IMR-90 (cell line): ENCODE measurements around the gene SPINDOC. TPM values are rescaled to one million over a fixed set of nuclear protein-coding genes. Genes with fewer than 3 reads are reported as not detected.

Source experiments
- ATAC-seq: fragments of 200-7000 bp; cut with Tn5 transposase; 2 replicates; pipeline ENCODE4 v1.9.1; 2020; ENCODE audit warnings: low read depth, mild to moderate bottlenecking, moderate library complexity
- BruUV-seq: library from RNA; stranded (reverse); fragments of 400-500 nt; replicated peaks from 2 replicates; lab custom pipeline; 2021; lab: Mats Ljungman, UMichigan
- CTCF ChIA-PET: fragments of 300-600 bp; formaldehyde crosslinking; extraction: SDS; loops from one replicate; lab custom pipeline; 2021; ENCODE audit warnings: antibody characterized with exemption; lab: Yijun Ruan, JAX
- POLR2A ChIA-PET: fragments of 300-600 bp; sonication (Branson Sonifier 250); formaldehyde crosslinking; loops from one replicate; lab custom pipeline; 2022; ENCODE audit warnings: antibody characterized with exemption; ENCODE audit not compliant: unreplicated experiment; lab: Charles Lee
- DNase-seq: peaks from one replicate; pipeline ENCODE4 v3.0.0; 2013
- H2AFZ ChIP-seq: replicated peaks from 2 replicates; pipeline ENCODE3; 2013; ENCODE audit warnings: low read length, mild to moderate bottlenecking; ENCODE audit not compliant: poor library complexity
- H2AK5ac ChIP-seq: 2 replicates; pipeline ENCODE4 v1.6.1; 2013; ENCODE audit warnings: low read depth, low read length, inconsistent platforms
- H2AK9ac ChIP-seq: replicated peaks from 2 replicates; pipeline ENCODE3; 2013; ENCODE audit warnings: mild to moderate bottlenecking, low read depth, low read length, moderate library complexity; ENCODE audit not compliant: poor library complexity
- H2BK120ac ChIP-seq: 2 replicates; pipeline ENCODE4 v1.6.1; 2013; ENCODE audit warnings: low read depth, low read length, inconsistent platforms
- H2BK15ac ChIP-seq: 3 replicates; pipeline ENCODE4 v1.6.1; 2013; ENCODE audit warnings: low read depth, low read length, inconsistent platforms
- H2BK20ac ChIP-seq: 2 replicates; pipeline ENCODE4 v1.6.1; 2013; ENCODE audit warnings: low read depth, mild to moderate bottlenecking, inconsistent platforms, low read length, moderate library complexity
- H2BK5ac ChIP-seq: 2 replicates; pipeline ENCODE4 v1.6.1; 2013; ENCODE audit warnings: mild to moderate bottlenecking, low read depth, low read length, inconsistent platforms; ENCODE audit not compliant: poor library complexity, severe bottlenecking
- H3K14ac ChIP-seq: replicated peaks from 2 replicates; pipeline ENCODE4 v1.6.1; 2013; ENCODE audit warnings: low read depth, low read length, inconsistent platforms
- H3K18ac ChIP-seq: 2 replicates; pipeline ENCODE4 v1.6.1; 2013; ENCODE audit warnings: low read depth, low read length, control low read depth
- H3K23ac ChIP-seq: 2 replicates; pipeline ENCODE4 v1.6.1; 2013; ENCODE audit warnings: low read depth, low read length, inconsistent platforms
- H3K27ac ChIP-seq: 2 replicates; pipeline ENCODE4 v1.5.1; 2013; ENCODE audit warnings: mild to moderate bottlenecking, control low read depth, low read length; ENCODE audit not compliant: insufficient read depth
- H3K27me3 ChIP-seq: 2 replicates; pipeline ENCODE4 v1.6.1; 2013; ENCODE audit warnings: low read length; ENCODE audit not compliant: control insufficient read depth, insufficient read depth
- H3K36me3 ChIP-seq: 2 replicates; pipeline ENCODE4 v1.6.1; 2013; ENCODE audit warnings: low read length, mixed read lengths; ENCODE audit not compliant: control insufficient read depth, insufficient read depth
- H3K4ac ChIP-seq: 2 replicates; pipeline ENCODE4 v1.6.1; 2013; ENCODE audit warnings: low read depth, low read length, inconsistent platforms
- H3K4me1 ChIP-seq: 2 replicates; pipeline ENCODE4 v1.6.1; 2013; ENCODE audit warnings: low read length, mixed read lengths; ENCODE audit not compliant: control insufficient read depth, insufficient read depth
- H3K4me2 ChIP-seq: 2 replicates; pipeline ENCODE4 v1.6.1; 2013; ENCODE audit warnings: low read depth, mild to moderate bottlenecking, control low read depth, low read length, moderate library complexity
- H3K4me3 ChIP-seq: 2 replicates; pipeline ENCODE4 v1.5.1; 2013; ENCODE audit warnings: low read depth, mild to moderate bottlenecking, control low read depth, low read length, moderate library complexity; ENCODE audit not compliant: insufficient read depth
- H3K56ac ChIP-seq: 2 replicates; pipeline ENCODE4 v1.6.1; 2013; ENCODE audit warnings: low read length, inconsistent platforms; ENCODE audit not compliant: insufficient read depth; ENCODE audit errors: extremely low read depth
- H3K79me1 ChIP-seq, 2 experiments: 2 replicates each; pipeline ENCODE4 v1.6.1; 2013; ENCODE audit warnings: low read length in 2 of 2, inconsistent platforms in 1 of 2, low read depth in 1 of 2
- H3K9ac ChIP-seq: 2 replicates; pipeline ENCODE4 v1.6.1; 2013; ENCODE audit warnings: low read depth, low read length, control low read depth
- H3K9me1 ChIP-seq: 2 replicates; pipeline ENCODE4 v1.6.1; 2013; ENCODE audit warnings: low read length, inconsistent platforms; ENCODE audit not compliant: insufficient read depth
- H3K9me3 ChIP-seq: 2 replicates; pipeline ENCODE4 v1.6.1; 2013; ENCODE audit warnings: low read length; ENCODE audit not compliant: control insufficient read depth, insufficient read depth
- H4K20me1 ChIP-seq: 2 replicates; pipeline ENCODE4 v1.6.1; 2013; ENCODE audit warnings: low read length, inconsistent platforms; ENCODE audit not compliant: insufficient read depth
- H4K5ac ChIP-seq: 2 replicates; pipeline ENCODE4 v1.6.1; 2013; ENCODE audit warnings: mild to moderate bottlenecking, low read depth, low read length, control low read depth
- H4K8ac ChIP-seq, 2 experiments: 2 replicates each; pipeline ENCODE4 v1.6.1; 2013; ENCODE audit warnings: low read depth in 2 of 2, low read length in 2 of 2, control low read depth in 1 of 2, inconsistent platforms in 1 of 2
- H4K91ac ChIP-seq: 2 replicates; pipeline ENCODE4 v1.6.1; 2013; ENCODE audit warnings: low read depth, low read length, inconsistent platforms; ENCODE audit not compliant: insufficient read depth
- BHLHE40 ChIP-seq: fragments of 150-350 bp; IDR thresholded peaks from 2 replicates; pipeline ENCODE4 v1.6.1; 2016; ENCODE audit warnings: mild to moderate bottlenecking, low read depth, low read length
- CEBPB ChIP-seq: IDR thresholded peaks from 2 replicates; pipeline ENCODE4 v1.6.1; 2012; ENCODE audit warnings: low read depth, low read length, improper control_type of control experiment
- CHD1 ChIP-seq: IDR thresholded peaks from 2 replicates; pipeline ENCODE4 v1.6.1; 2012; ENCODE audit warnings: low read depth, low read length, improper control_type of control experiment
- ELK1 ChIP-seq: fragments of 150-350 bp; IDR thresholded peaks from 2 replicates; pipeline ENCODE4 v1.6.1; 2016; ENCODE audit warnings: low read depth, mild to moderate bottlenecking, low read length, moderate library complexity, borderline replicate concordance
- MAZ ChIP-seq: IDR thresholded peaks from 2 replicates; pipeline ENCODE4 v1.6.1; 2012; ENCODE audit warnings: low read depth, mild to moderate bottlenecking, low read length, improper control_type of control experiment, moderate library complexity, borderline replicate concordance
- POLR2A ChIP-seq: IDR thresholded peaks from 2 replicates; pipeline ENCODE4 v1.6.1; 2012; ENCODE audit warnings: mild to moderate bottlenecking, low read depth, low read length
- RAD21 ChIP-seq: IDR thresholded peaks from 2 replicates; pipeline ENCODE4 v1.6.1; 2012; ENCODE audit warnings: low read length, improper control_type of control experiment
- RCOR1 ChIP-seq: IDR thresholded peaks from 2 replicates; pipeline ENCODE4 v1.6.1; 2012; ENCODE audit warnings: mild to moderate bottlenecking, low read length, improper control_type of control experiment; ENCODE audit not compliant: insufficient replicate concordance
- SMC3 ChIP-seq: fragments of 150-350 bp; IDR thresholded peaks from 2 replicates; pipeline ENCODE4 v1.6.1; 2016; ENCODE audit warnings: low read depth, mild to moderate bottlenecking, antibody characterized with exemption, low read length, moderate library complexity
- USF2 ChIP-seq: fragments of 150-350 bp; IDR thresholded peaks from 2 replicates; pipeline ENCODE4 v1.6.1; 2017; ENCODE audit warnings: mild to moderate bottlenecking, antibody characterized with exemption, low read length, low read depth
- WGBS, 2 experiments: methylation state at CpG; one replicate each; pipeline versions ENCODE4 v1.1.5 to v1.1.7; 2013; ENCODE audit warnings: missing lambda C conversion rate in 2 of 2; ENCODE audit not compliant: insufficient read length in 1 of 2; ENCODE audit errors: extremely low coverage in 2 of 2; 5-methylcytosine and 5-hydroxymethylcytosine counted together
- dilution Hi-C: fragments of 300-500 bp; cut with HindIII; formaldehyde crosslinking; loops from one replicate; pipeline ENCODE4 v1.14.3; 2018; ENCODE audit warnings: low sequenced_read_pairs; ENCODE audit not compliant: unreplicated experiment
- in situ Hi-C: fragments of 300-500 bp; cut with MboI; formaldehyde crosslinking; loops from 3 replicates; pipeline ENCODE4 v1.14.3; 2019; ENCODE audit warnings: low sequenced_read_pairs, inconsistent platforms, mixed read lengths
- intact Hi-C: fragments of 100-400 bp; cut with micrococcal nuclease; formaldehyde crosslinking; loops from 2 replicates; pipeline ENCODE4 v1.10.0; 2022
- polyA plus RNA-seq, 3 experiments: library from polyadenylated mRNA; depleted of rRNA; stranded (reverse); fragments of >200 nt; gene quantifications; 2 replicates each; pipeline ENCODE4 v1.2.3, GENCODE V29; 2012; ENCODE audit warnings: low replicate concordance in 1 of 3
- total RNA-seq: library from RNA; depleted of rRNA; stranded (reverse); fragments of >200 nt; gene quantifications from 2 replicates; pipeline ENCODE4 v1.2.3, GENCODE V29; 2012

SPINDOC gene
- total and polyA plus RNA-seq, 2 of the 4 experiments (the other 2 are of a cell fraction): 10.0 to 29.9 TPM

GRCh38 chr11:63764679-63765647 lies 48.3 kb upstream of the SPINDOC start (continued):
- no peak for TF ChIP-seq SMC3
- TF ChIP-seq RCOR1: no peak

GRCh38 chr11:63765688-63766241 lies 47.5 kb upstream of the SPINDOC start:
- H2BK15ac ChIP-seq: no peak overlapping the region
- in situ Hi-C loops (loop anchor here (10.0 kb wide), 1 partner anchor 179 kb away; no protein-coding TSS in a partner anchor), intact Hi-C loops (no loop called here), dilution Hi-C loops (no loop called here)
- no peak overlapping the region for H3K27ac ChIP-seq
- 96% methylated on average over 8 of the region's 18 CpGs; no CpG with 5 or more reads in 1 of the 2 experiments for whole genome bisulfite sequencing, 2 experiments
- H3K18ac ChIP-seq: no peak overlapping the region
- H3K9me3 ChIP-seq: no peaks in the 10 kb centered on the region
- peak overlapping the region; percentile 53; the same call in 1 of the 2 replicates for H3K23ac ChIP-seq
- no peak overlapping the region for H3K9ac ChIP-seq
- ChIA-PET CTCF (no interaction called here), POLR2A (no interaction called here)
- H4K5ac ChIP-seq: no peak overlapping the region
- TF ChIP-seq MAZ: no peak
- no peak for TF ChIP-seq USF2
- no peak for TF ChIP-seq BHLHE40
- TF ChIP-seq ELK1: no peak
- no peak for TF ChIP-seq CEBPB
- no peak for TF ChIP-seq RAD21
- no peak for TF ChIP-seq RCOR1
- TF ChIP-seq POLR2A: no peak
- TF ChIP-seq SMC3: no peak
- TF ChIP-seq CHD1: no peak
- peaks cover 16 to 47% of the 10 kb centered on the region in 2 experiments for H3K79me1 ChIP-seq
- ATAC-seq: no peak
- H2AFZ ChIP-seq: no peak overlapping the region
- H2BK120ac ChIP-seq: no peak overlapping the region
- peaks cover 9% of the 10 kb centered on the region; the same call in 1 of the 2 replicates for H3K4me1 ChIP-seq
- H2AK9ac ChIP-seq: no peak overlapping the region
- H3K36me3 ChIP-seq: peaks cover 29% of the 10 kb centered on the region
- H3K14ac ChIP-seq: no peak overlapping the region; the same call in 1 of the 2 replicates
- H2AK5ac ChIP-seq: 0 out of 2 replicates have a peak overlapping the region, but pooled peaks have one; percentile 48
- H3K4me3 ChIP-seq: no peak overlapping the region
- no TSS peak for BruUV-seq
- no peak overlapping the region for H3K56ac ChIP-seq
- H3K9me1 ChIP-seq: no peaks in the 10 kb centered on the region
- H2BK20ac ChIP-seq: no peak overlapping the region
- H4K20me1 ChIP-seq: peaks cover 28% of the 10 kb centered on the region
- no peak overlapping the region for H4K8ac ChIP-seq
- H3K4ac ChIP-seq: no peak overlapping the region
- H3K27me3 ChIP-seq: no peaks in the 10 kb centered on the region
- H3K4me2 ChIP-seq: no peak overlapping the region
- no peak for DNase-seq
- H2BK5ac ChIP-seq: no peak overlapping the region
- H4K91ac ChIP-seq: no peak overlapping the region
